Mesodermal cell (in vitro differentiated cells): ENCODE results near the gene ATF7IP.

Experiments
- H3K27ac ChIP-seq: 2 replicates; pipeline ENCODE4 v1.7.0; 2013; ENCODE audit warnings: mild to moderate bottlenecking, low read depth, low read length, moderate library complexity; ENCODE audit not compliant: severe bottlenecking
- H3K36me3 ChIP-seq: 2 replicates; pipeline ENCODE4 v1.7.1; 2013; ENCODE audit warnings: mild to moderate bottlenecking, low read length, moderate library complexity; ENCODE audit not compliant: control insufficient read depth, insufficient read depth
- H3K4me1 ChIP-seq: one replicate; pipeline ENCODE4 v1.7.1; 2013; ENCODE audit warnings: mild to moderate bottlenecking, low read length; ENCODE audit not compliant: insufficient read depth, control insufficient read depth, poor library complexity, severe bottlenecking
- H3K4me3 ChIP-seq: 2 replicates; pipeline ENCODE4 v1.7.0; 2013; ENCODE audit warnings: low read length, control low read depth, mild to moderate bottlenecking; ENCODE audit not compliant: insufficient read depth, poor library complexity, severe bottlenecking; ENCODE audit errors: extremely low read depth
- H3K9me3 ChIP-seq: 2 replicates; pipeline ENCODE4 v1.7.1; 2013; ENCODE audit warnings: mild to moderate bottlenecking, low read length, moderate library complexity; ENCODE audit not compliant: control insufficient read depth
- WGBS, 2 experiments: methylation state at CpG; one replicate each; pipeline ENCODE4 v1.1.5; 2013; ENCODE audit warnings: missing lambda C conversion rate in 2 of 2; ENCODE audit not compliant: insufficient coverage in 2 of 2; 5-methylcytosine and 5-hydroxymethylcytosine counted together

The ATF7IP gene

DNA sequence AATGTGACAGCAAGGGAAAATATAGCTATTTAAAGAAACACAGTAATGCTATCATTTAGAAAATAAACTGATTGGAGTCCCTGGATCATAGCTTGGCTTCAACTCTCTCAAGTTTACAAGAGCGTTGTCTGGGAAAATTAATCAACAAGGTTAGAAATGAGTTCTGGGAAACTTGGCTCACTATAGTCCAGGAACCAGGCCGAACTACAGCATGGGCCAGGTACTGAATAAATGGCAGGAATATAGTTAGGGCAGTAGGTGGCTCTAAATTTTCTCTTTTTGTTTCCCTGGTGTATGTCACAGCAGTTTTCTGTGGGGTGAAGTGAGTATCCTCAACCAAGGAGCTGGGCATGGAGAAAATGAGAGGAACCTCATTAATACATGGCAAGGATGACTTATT, 129.8 kb downstream of the ATF7IP start:
- H3K36me3 ChIP-seq, result peaks cover 76% of the 10 kb centered on the region
- H3K9me3 ChIP-seq, result no peaks in the 10 kb centered on the region
- 92 to 100% methylated on average over 2 of the region's 2 CpGs for WGBS, 2 experiments
- no peaks in the 10 kb centered on the region for H3K4me1 ChIP-seq
- H3K27ac ChIP-seq, result no peak overlapping the region
- H3K4me3 ChIP-seq, result no peak overlapping the region

- 100% methylated on average over 1 to 2 of the region's 6 CpGs for WGBS, 2 experiments
- Histone ChIP-seq H3K36me3 (peaks cover 29% of the 10 kb centered on the region), H3K9me3 (no peaks in the 10 kb centered on the region), H3K4me1 (no peaks in the 10 kb centered on the region), H3K27ac (no peak overlapping the region), H3K4me3 (no peak overlapping the region)
Measured at GRCh38 chr12:14505626-14506596, 140.4 kb downstream of the ATF7IP start.

GRCh38 chr12:14510574-14510973, 145.1 kb downstream of the ATF7IP start:
- WGBS, 2 experiments, result 69 to 78% methylated on average over 3 of the region's 3 CpGs
- Histone ChIP-seq H3K27ac (no peak overlapping the region), H3K9me3 (no peaks in the 10 kb centered on the region), H3K36me3 (peaks cover under 1% of the 10 kb centered on the region), H3K4me1 (no peaks in the 10 kb centered on the region), H3K4me3 (no peak overlapping the region)

DNA sequence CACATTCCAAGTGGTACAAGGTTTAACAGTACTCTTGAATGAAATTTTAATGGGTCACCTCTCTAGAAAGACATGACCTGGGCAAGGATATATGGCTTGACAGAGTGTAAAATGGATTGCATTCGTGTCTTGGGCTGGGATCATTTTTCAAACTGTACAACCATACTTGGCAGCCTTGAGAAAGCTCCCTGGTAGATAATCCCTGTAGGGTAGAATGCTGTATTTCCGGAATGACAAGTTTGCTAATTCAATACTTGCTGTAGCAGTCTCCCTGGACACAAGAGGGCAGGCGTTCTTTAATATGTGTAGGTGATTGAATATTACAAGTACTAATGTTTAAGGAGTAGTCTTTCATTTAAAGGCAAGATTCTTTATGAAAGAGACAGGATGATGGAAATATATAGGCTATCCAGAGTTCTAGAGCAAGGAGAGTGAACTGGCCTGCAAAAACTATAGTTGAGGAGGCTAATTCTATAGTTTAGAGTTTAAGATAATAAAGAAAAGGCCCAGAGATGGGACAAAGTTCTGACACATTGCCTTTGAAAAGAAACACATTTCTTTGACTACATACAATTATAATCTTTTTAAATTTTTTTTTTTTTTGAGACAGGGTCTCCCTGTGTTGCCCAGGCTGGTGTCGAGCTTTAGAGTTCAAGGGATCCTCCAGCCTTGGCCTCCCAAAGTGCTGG, 148.8 kb downstream of the ATF7IP start:
- 84 to 85% methylated on average over 2 to 3 of the region's 4 CpGs for WGBS, 2 experiments
- Histone ChIP-seq H3K27ac (no peak overlapping the region), H3K4me3 (no peak overlapping the region), H3K36me3 (no peaks in the 10 kb centered on the region), H3K9me3 (no peaks in the 10 kb centered on the region), H3K4me1 (no peaks in the 10 kb centered on the region)

- Histone ChIP-seq H3K4me1 (no peaks in the 10 kb centered on the region), H3K9me3 (no peaks in the 10 kb centered on the region), H3K27ac (no peak overlapping the region), H3K36me3 (no peaks in the 10 kb centered on the region), H3K4me3 (no peak overlapping the region)
- no CpG with 5 or more reads among the region's 1 CpG for WGBS, 2 experiments
Measured at GRCh38 chr12:14514946-14515345, 149.5 kb downstream of the ATF7IP start.

GRCh38 chr12:14521822-14522221, 156.3 kb downstream of the ATF7IP start:
- Histone ChIP-seq H3K9me3 (peaks cover 9% of the 10 kb centered on the region), H3K36me3 (no peaks in the 10 kb centered on the region), H3K4me3 (no peak overlapping the region), H3K27ac (no peak overlapping the region), H3K4me1 (no peaks in the 10 kb centered on the region)

DNA sequence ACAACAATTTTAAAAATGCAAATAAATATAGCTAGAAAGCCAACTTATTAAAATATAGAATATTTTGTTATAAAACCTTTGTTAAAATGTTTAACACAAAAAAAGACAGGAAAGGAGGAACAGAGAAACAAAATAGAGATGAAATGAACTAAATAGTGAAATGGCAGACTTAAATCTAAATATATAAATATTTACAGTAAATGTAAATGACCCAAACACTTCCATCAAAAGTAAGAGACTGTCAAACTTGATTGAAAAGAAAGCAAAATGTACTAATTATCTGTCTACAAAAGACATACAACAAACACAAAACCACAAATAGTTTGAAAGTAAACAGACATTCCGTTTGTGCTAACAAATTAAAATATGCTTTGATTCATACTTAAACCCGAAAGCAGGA, 160.5 kb downstream of the ATF7IP start:
- Histone ChIP-seq H3K4me3 (no peak overlapping the region), H3K27ac (no peak overlapping the region)
- WGBS, 2 experiments, result 88% methylated on average over 1 of the region's 2 CpGs; no CpG with 5 or more reads in 1 of the 2 experiments

GRCh38 chr12:14532152-14532551, 166.7 kb downstream of the ATF7IP start:
- Histone ChIP-seq H3K4me1 (no peaks in the 10 kb centered on the region), H3K9me3 (no peaks in the 10 kb centered on the region), H3K4me3 (no peak overlapping the region), H3K36me3 (no peaks in the 10 kb centered on the region), H3K27ac (no peak overlapping the region)
- 90 to 93% methylated on average over 9 to 10 of the region's 10 CpGs for WGBS, 2 experiments

More for the DNA sequence above, 160.5 kb downstream of the ATF7IP start:
- peaks cover 9% of the 10 kb centered on the region for H3K9me3 ChIP-seq
- H3K4me1 ChIP-seq, result no peaks in the 10 kb centered on the region
- H3K36me3 ChIP-seq, result no peaks in the 10 kb centered on the region

DNA sequence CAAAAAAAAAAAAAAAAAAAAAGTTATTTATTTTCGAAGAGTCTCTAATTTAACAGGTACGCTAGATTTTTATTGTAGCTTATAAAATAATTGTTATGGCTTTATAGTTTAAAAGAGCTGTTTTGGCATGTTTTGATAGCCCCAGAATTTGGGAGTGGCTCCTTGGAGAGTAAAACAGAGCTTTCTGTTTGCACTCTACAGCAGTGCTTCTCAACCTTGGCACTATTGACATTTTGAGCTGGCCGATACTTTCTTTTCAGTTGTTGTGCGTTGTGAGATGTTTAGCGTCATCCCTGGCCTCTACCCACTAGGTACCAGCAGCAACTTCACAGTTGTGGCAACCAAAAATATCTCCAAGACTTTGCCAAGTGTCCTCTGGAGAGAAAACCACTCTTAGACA, 171.6 kb downstream of the ATF7IP start:
- Histone ChIP-seq H3K36me3 (no peaks in the 10 kb centered on the region), H3K4me1 (no peaks in the 10 kb centered on the region), H3K27ac (no peak overlapping the region), H3K9me3 (no peaks in the 10 kb centered on the region), H3K4me3 (no peak overlapping the region)
- 100% methylated on average over 2 to 3 of the region's 5 CpGs for WGBS, 2 experiments

- no peak overlapping the region for H3K4me3 ChIP-seq
- no peaks in the 10 kb centered on the region for H3K9me3 ChIP-seq
- WGBS, 2 experiments, result 92 to 95% methylated on average over 2 to 4 of the region's 4 CpGs
- no peaks in the 10 kb centered on the region for H3K4me1 ChIP-seq
- H3K36me3 ChIP-seq, result no peaks in the 10 kb centered on the region
- H3K27ac ChIP-seq, result no peak overlapping the region
Measured at GRCh38 chr12:14540801-14541462, 175.4 kb downstream of the ATF7IP start.
